Stomach (tissue), 4 donors: ENCODE measurements around the gene SLC25A41.

ENCODE experiments used
- CTCF ChIP-seq, 7 experiments: fragments of 450-650 bp in 4 of 7; fragments of 200-600 bp in 3 of 7; sonication (generic) in 3 of 7; IDR thresholded peaks; one replicate each; pipeline ENCODE4 v1.5.1; 2016 to 2019; ENCODE audit warnings: antibody characterized with exemption in 7 of 7, control low read depth in 2 of 7, mild to moderate bottlenecking in 1 of 7
- EP300 ChIP-seq: sonication (generic); formaldehyde crosslinking; IDR thresholded peaks from one replicate; pipeline ENCODE4 v1.6.1; 2017; ENCODE audit warnings: antibody characterized with exemption
- POLR2A ChIP-seq, 4 donors: fragments of 450-650 bp; IDR thresholded peaks; one replicate each; pipeline ENCODE4 v1.6.1; 2016; ENCODE audit warnings: antibody characterized with exemption in 4 of 4, control low read depth in 2 of 4, mild to moderate bottlenecking in 1 of 4, moderate library complexity in 1 of 4
- POLR2AphosphoS5 ChIP-seq, 3 donors: sonication (generic); formaldehyde crosslinking; IDR thresholded peaks; one replicate each; pipeline ENCODE4 v1.6.1; 2016; ENCODE audit warnings: antibody characterized with exemption in 3 of 3

GRCh38 chr19:6482343-6482686 lies 48.8 kb upstream of the SLC25A41 start:
- no peak for TF ChIP-seq CTCF (IDR thresholded peaks at IDR 0.05)
- no peak for TF ChIP-seq POLR2A (IDR thresholded peaks at IDR 0.05)
- no peak for TF ChIP-seq POLR2AphosphoS5 (IDR thresholded peaks at IDR 0.05)
- TF ChIP-seq EP300, result no peak
